HTERT RPE-1 (cell line): ENCODE measurements around the gene CD151.

Source experiments
- in situ Hi-C: fragments of 300-500 bp; cut with MboI; formaldehyde crosslinking; loops from 4 replicates; pipeline ENCODE4 v1.14.3; 2020; ENCODE audit warnings: low sequenced_read_pairs

Gene CD151

GRCh38 chr11:827897-828192, 4.9 kb upstream of the CD151 start, which contains the start of gene CRACR2B:
Gene CRACR2B, plus strand, starts transcription at chr11:827919. Its CDS starts 689 bp downstream, at chr11:828608.
- in situ Hi-C loops, result no loop called here

- in situ Hi-C loops, result no loop called here
Observed at GRCh38 chr11:828506-829175, 4.1 kb upstream of the CD151 start.

GRCh38 chr11:829176-829846, 3.4 kb upstream of the CD151 start:
- in situ Hi-C loops, result no loop called here

- in situ Hi-C loops, result no loop called here
Observed at GRCh38 chr11:829847-830294, 2.9 kb upstream of the CD151 start.

GRCh38 chr11:830295-831117, 2.2 kb upstream of the CD151 start:
- in situ Hi-C loops, result no loop called here

- in situ Hi-C loops, result no loop called here
Observed at GRCh38 chr11:831118-831864, 1.5 kb upstream of the CD151 start.

- in situ Hi-C loops, result no loop called here
Observed at GRCh38 chr11:831961-832528, 707 bp upstream of the CD151 start.

GRCh38 chr11:833114-833791, 501 bp downstream of the CD151 start:
- in situ Hi-C loops, result no loop called here

GRCh38 chr11:833849-834311, 1.1 kb downstream of the CD151 start:
- in situ Hi-C loops, result no loop called here

GRCh38 chr11:834371-835316, 1.9 kb downstream of the CD151 start:
- in situ Hi-C loops, result no loop called here

GRCh38 chr11:836274-836673, 3.5 kb downstream of the CD151 start:
- in situ Hi-C loops, result no loop called here

- in situ Hi-C loops, result no loop called here
Observed at GRCh38 chr11:836700-837099, 3.9 kb downstream of the CD151 start.

- in situ Hi-C loops, result no loop called here
Observed at GRCh38 chr11:837189-837989, 4.6 kb downstream of the CD151 start.

GRCh38 chr11:837990-838307, 5.2 kb downstream of the CD151 start:
- in situ Hi-C loops, result no loop called here

GRCh38 chr11:838441-839279, 5.9 kb downstream of the CD151 start:
- in situ Hi-C loops, result no loop called here

GRCh38 chr11:839280-839623, 6.5 kb downstream of the CD151 start:
- in situ Hi-C loops, result no loop called here

- in situ Hi-C loops, result no loop called here
Observed at GRCh38 chr11:839875-840617, 7.3 kb downstream of the CD151 start.
